Chondrocyte (in vitro differentiated cells): ENCODE measurements around the gene ADM2. TPM values are rescaled to one million over a fixed set of nuclear protein-coding genes. Genes with fewer than 3 reads are reported as not detected.
A peak's percentile ranks its signal among the peaks of the same experiment; 100 is the strongest.

Source experiments
- DNase-seq: peaks from one replicate; pipeline ENCODE4 v3.0.0; 2021; ENCODE audit warnings: mixed read lengths, low spot score
- H3K27ac Mint-ChIP-seq: one replicate; pipeline ENCODE4 v1.8.0; 2021; ENCODE audit warnings: mild to moderate bottlenecking, moderate library complexity, mixed read lengths; ENCODE audit not compliant: unreplicated experiment
- H3K27me3 Mint-ChIP-seq: 2 replicates; pipeline ENCODE4 v1.8.0; 2021; ENCODE audit warnings: low read depth, mixed read lengths
- H3K36me3 Mint-ChIP-seq: 2 replicates; pipeline ENCODE4 v1.8.0; 2021; ENCODE audit warnings: low read depth, mixed read lengths
- H3K4me1 Mint-ChIP-seq: 2 replicates; pipeline ENCODE4 v1.8.0; 2021; ENCODE audit warnings: low read depth, mild to moderate bottlenecking, mixed read lengths
- H3K4me3 Mint-ChIP-seq: one replicate; pipeline ENCODE4 v1.8.0; 2021; ENCODE audit warnings: mild to moderate bottlenecking, moderate library complexity, mixed read lengths; ENCODE audit not compliant: unreplicated experiment
- H3K9me3 Mint-ChIP-seq: 2 replicates; pipeline ENCODE4 v1.8.0; 2021; ENCODE audit warnings: low read depth, mixed read lengths
- total RNA-seq: library from RNA; stranded (reverse); gene quantifications from 3 replicates; pipeline ENCODE4 v1.2.1, GENCODE V29; 2021
- TF ChIP-seq, protein P1 (sequence below): fragments of 200-600 bp; sonication (generic); IDR thresholded peaks from 2 replicates; pipeline ENCODE4 v1.5.0; 2021; ENCODE audit warnings: antibody characterized with exemption, mild to moderate bottlenecking, moderate library complexity

ADM2 gene
- total RNA-seq, 1 donor from 2014 or later, result 46.5 TPM

DNA sequence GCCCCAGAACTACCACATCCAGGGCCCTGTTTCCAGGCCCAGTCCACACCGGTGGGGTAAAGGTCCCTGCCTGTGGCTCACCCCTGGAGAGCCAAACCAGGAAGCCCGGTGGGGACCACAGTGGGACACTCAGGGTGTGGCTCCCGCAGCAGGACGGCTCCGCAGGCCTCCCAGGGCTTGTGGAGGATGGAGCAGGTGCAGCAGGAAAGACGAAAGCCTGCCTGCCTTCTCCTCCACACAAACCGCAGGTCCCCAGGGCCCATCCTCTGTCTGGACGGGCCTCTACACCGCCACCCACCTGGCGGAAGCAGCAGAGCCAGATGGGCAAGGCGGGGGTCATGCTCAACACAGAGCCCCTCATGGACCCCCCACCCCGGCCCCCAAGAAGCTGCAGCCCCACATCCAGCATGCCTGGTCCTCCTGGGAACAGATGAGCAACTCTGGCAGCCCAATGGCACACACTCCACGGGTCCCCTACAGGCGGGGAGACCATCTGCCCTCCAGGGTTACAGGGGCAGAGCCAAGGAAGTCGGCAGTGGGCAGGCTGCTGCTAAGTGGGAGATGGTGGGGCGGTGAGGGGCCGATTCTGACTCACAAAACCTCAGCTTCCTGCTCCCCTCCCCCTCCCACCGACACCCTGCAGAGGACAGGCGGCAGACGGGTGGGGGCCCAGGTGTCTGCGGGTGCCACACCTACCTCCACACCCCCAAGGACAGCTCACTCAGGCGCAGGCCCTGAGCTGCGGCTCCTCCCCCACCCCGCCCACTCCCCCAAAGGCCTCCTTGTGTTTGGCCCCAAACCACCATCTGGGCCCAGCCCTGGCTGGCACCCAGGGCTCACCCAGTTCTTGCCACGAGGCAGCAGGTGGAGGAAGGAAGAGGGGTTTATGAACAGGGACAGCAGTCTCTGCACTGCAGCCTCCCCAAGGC lies 11.7 kb upstream of the ADM2 start:
- Mint-ChIP-seq H3K36me3 (peaks cover 7% of the 10 kb centered on the region), H3K4me1 (peaks cover 35% of the 10 kb centered on the region), H3K27me3 (no peaks in the 10 kb centered on the region), H3K4me3 (no peak overlapping the region), H3K27ac (no peak overlapping the region), H3K9me3 (no peaks in the 10 kb centered on the region)
- TF ChIP-seq, protein P1, sequence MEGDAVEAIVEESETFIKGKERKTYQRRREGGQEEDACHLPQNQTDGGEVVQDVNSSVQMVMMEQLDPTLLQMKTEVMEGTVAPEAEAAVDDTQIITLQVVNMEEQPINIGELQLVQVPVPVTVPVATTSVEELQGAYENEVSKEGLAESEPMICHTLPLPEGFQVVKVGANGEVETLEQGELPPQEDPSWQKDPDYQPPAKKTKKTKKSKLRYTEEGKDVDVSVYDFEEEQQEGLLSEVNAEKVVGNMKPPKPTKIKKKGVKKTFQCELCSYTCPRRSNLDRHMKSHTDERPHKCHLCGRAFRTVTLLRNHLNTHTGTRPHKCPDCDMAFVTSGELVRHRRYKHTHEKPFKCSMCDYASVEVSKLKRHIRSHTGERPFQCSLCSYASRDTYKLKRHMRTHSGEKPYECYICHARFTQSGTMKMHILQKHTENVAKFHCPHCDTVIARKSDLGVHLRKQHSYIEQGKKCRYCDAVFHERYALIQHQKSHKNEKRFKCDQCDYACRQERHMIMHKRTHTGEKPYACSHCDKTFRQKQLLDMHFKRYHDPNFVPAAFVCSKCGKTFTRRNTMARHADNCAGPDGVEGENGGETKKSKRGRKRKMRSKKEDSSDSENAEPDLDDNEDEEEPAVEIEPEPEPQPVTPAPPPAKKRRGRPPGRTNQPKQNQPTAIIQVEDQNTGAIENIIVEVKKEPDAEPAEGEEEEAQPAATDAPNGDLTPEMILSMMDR, result no peak
- DNase-seq, result no peak

DNA sequence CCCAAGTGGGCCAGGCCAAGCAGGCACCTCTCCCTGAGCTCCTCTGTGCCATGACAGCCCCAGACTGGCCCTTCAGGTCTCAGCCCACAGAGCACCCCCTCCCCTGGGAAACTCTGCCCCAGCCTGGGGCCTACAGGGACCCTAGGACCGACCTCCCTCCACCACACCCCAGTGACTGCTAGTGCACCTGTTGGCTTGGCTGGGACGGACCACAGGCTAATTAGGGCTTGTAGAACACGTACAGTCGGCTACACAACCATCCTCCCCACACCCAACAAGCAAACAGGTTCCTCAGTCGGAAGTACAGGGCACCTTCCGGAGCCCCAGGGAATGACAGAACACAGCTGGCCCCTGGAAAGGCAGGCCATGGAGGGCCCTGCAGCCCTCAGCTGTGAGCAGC lies 10.9 kb upstream of the ADM2 start:
- Mint-ChIP-seq H3K4me3 (no peak overlapping the region), H3K36me3 (peaks cover 7% of the 10 kb centered on the region), H3K27me3 (no peaks in the 10 kb centered on the region), H3K4me1 (peaks cover 39% of the 10 kb centered on the region), H3K9me3 (no peaks in the 10 kb centered on the region), H3K27ac (no peak overlapping the region)
- TF ChIP-seq, protein P1, result no peak
- DNase-seq, result no peak

DNA sequence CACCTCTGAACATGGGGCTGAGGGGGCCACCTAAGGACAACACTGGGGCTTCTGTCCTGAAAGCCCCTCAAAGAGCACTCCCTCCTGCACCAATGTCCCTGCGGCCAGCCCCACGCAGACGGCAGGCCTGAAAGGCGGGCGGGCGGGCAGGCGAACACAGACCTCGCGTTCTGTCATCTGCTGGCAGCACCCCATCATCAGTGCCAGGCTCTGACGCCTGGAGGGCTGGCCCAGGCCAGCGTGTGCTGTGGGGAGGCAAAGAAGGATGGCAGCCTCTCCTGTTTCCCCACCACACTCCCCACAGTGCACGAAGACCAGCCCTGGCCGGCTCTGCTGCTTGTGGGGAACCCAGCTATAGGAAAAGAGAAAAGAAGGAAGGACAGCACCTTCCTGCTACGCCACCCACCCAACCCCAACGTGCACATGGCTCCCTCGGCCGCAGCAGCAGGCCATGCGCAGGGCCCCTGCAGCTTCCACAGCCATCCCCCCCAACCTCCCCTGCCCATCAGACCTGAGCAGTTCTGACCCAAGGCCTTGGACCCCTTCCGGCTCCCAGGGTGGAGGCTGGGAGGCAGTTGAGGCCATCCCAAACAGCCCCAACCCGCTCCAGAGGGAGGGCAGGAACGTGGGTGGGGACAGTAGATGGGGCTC lies 10.0 kb upstream of the ADM2 start:
- Mint-ChIP-seq H3K36me3 (peaks cover 6% of the 10 kb centered on the region), H3K27ac (no peak overlapping the region), H3K4me1 (peaks cover 40% of the 10 kb centered on the region), H3K27me3 (no peaks in the 10 kb centered on the region), H3K9me3 (no peaks in the 10 kb centered on the region), H3K4me3 (no peak overlapping the region)
- no peak for DNase-seq
- TF ChIP-seq, protein P1, result no peak

DNA sequence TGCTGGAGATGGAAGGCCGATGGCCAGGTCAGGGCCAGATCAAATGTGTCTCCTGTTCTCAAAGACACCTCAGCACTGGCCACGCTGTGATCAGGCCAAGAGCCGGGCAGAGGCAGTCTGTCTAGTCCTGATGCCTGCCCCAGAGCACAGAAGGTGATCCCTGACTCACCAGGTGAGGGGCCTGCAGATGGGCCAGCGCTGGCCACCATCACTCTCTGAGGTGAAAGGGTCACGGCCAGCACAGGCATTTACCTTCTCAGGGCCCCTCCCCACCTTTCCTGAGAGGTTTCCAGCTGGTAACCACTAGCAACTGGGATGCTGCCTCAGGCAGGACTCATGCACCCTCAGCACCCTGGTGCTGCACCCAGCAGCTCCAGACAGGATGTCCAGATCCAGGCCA lies 9.4 kb upstream of the ADM2 start:
- Mint-ChIP-seq H3K9me3 (no peaks in the 10 kb centered on the region), H3K36me3 (peaks cover 2% of the 10 kb centered on the region), H3K27ac (no peak overlapping the region), H3K27me3 (no peaks in the 10 kb centered on the region), H3K4me1 (peaks cover 40% of the 10 kb centered on the region), H3K4me3 (no peak overlapping the region)
- TF ChIP-seq, protein P1, result no peak
- DNase-seq, result no peak

DNA sequence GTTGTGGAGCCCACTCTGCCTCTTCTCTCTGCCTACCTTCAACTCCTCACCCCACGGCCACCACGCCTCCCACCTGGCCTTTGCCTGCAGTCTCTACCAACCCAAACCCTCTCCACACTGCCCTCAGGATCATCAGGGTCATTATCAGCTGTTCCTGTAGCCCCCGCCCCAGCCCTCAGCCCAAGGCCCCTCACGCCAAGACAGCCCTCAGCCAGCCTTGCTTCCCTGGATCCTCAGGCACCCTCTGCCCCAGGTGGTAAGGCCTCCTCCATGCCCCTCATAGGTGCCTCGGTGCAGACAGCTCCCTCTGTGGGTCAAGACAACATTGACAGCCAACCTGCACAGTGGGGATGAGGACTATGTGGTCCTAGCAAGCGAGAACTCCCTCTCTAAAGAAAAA lies 8.3 kb upstream of the ADM2 start:
- TF ChIP-seq, protein P1, result peak; percentile 54
- no peak for DNase-seq
- H3K27ac Mint-ChIP-seq, result peak overlapping the region; percentile 98
- H3K9me3 Mint-ChIP-seq, result no peaks in the 10 kb centered on the region
- peaks cover 40% of the 10 kb centered on the region for H3K4me1 Mint-ChIP-seq
- no peaks in the 10 kb centered on the region for H3K27me3 Mint-ChIP-seq
- H3K4me3 Mint-ChIP-seq, result peak overlapping the region; percentile 97
- H3K36me3 Mint-ChIP-seq, result no peaks in the 10 kb centered on the region
